Panc1 (cell line): Measurements from ENCODE around the gene BCL11B. TPM values are rescaled to one million over a fixed set of nuclear protein-coding genes. Genes with fewer than 3 reads are reported as not detected.

Experiments
- ATAC-seq: fragments of 200-7000 bp; cut with Tn5 transposase; 2 replicates; pipeline ENCODE4 v1.9.1; 2020; ENCODE audit warnings: mild to moderate bottlenecking, moderate library complexity
- BruUV-seq: library from RNA; stranded (reverse); fragments of 400-500 nt; replicated peaks from 2 replicates; lab custom pipeline; 2021; lab: Mats Ljungman, UMichigan
- CTCF ChIA-PET: fragments of 300-600 bp; sonication (Branson Sonifier 250); formaldehyde crosslinking; loops from one replicate; lab custom pipeline; 2022; ENCODE audit warnings: antibody characterized with exemption; lab: Charles Lee
- POLR2A ChIA-PET: fragments of 300-600 bp; sonication (Branson Sonifier 250); formaldehyde crosslinking; loops from one replicate; lab custom pipeline; 2022; ENCODE audit warnings: antibody characterized with exemption; lab: Charles Lee
- DNase-seq: peaks from one replicate; pipeline ENCODE4 v3.0.0-alpha.2; 2010; ENCODE audit warnings: low read depth, low spot score
- H3K27ac ChIP-seq: 2 replicates; pipeline ENCODE4 v1.5.1; 2011; ENCODE audit warnings: mild to moderate bottlenecking, low read length, inconsistent platforms
- H3K27me3 ChIP-seq: fragments of 200-500 bp; sonication (Bioruptor generic); 2 replicates; pipeline ENCODE4 v1.6.0; 2014; ENCODE audit warnings: low read length, inconsistent platforms; ENCODE audit not compliant: control insufficient read depth, insufficient read depth
- H3K36me3 ChIP-seq: fragments of 200-500 bp; sonication (Bioruptor generic); 2 replicates; pipeline ENCODE4 v1.5.1; 2014; ENCODE audit warnings: inconsistent platforms, mild to moderate bottlenecking, low read length, moderate library complexity; ENCODE audit not compliant: control insufficient read depth, insufficient read depth
- H3K4me1 ChIP-seq: 2 replicates; pipeline ENCODE4 v1.5.1; 2011; ENCODE audit warnings: inconsistent platforms, mild to moderate bottlenecking, low read length, moderate library complexity; ENCODE audit not compliant: control insufficient read depth, insufficient read depth
- H3K4me3 ChIP-seq, 2 experiments: 2 replicates each; pipeline ENCODE4 v1.5.1; 2011 to 2012; ENCODE audit warnings: low read depth in 2 of 2, low read length in 2 of 2, mild to moderate bottlenecking in 2 of 2, inconsistent platforms in 1 of 2, moderate library complexity in 1 of 2
- H3K9me3 ChIP-seq: fragments of 200-500 bp; sonication (Bioruptor generic); 2 replicates; pipeline ENCODE4 v1.5.1; 2014; ENCODE audit warnings: low read depth, mild to moderate bottlenecking, inconsistent platforms, low read length, moderate library complexity; ENCODE audit not compliant: control insufficient read depth, insufficient read depth
- CTCF ChIP-seq: fragments of 450-650 bp; IDR thresholded peaks from 2 replicates; pipeline ENCODE4 v1.5.1; 2017; ENCODE audit warnings: mild to moderate bottlenecking
- POLR2AphosphoS5 ChIP-seq: IDR thresholded peaks from 2 replicates; pipeline ENCODE4 v1.6.1; 2012; ENCODE audit warnings: mild to moderate bottlenecking, low read depth, low read length, moderate library complexity
- REST ChIP-seq, 2 experiments: IDR thresholded peaks; 2 replicates each; pipeline ENCODE4 v1.6.1; 2011 to 2012; ENCODE audit warnings: low read depth in 2 of 2, control low read depth in 1 of 2, low read length in 1 of 2, mild to moderate bottlenecking in 1 of 2, moderate library complexity in 1 of 2; ENCODE audit not compliant: insufficient read depth in 1 of 2
- SIN3A ChIP-seq: IDR thresholded peaks from 2 replicates; pipeline ENCODE4 v1.6.1; 2012; ENCODE audit warnings: low read depth, mild to moderate bottlenecking, low read length, moderate library complexity, borderline replicate concordance; ENCODE audit not compliant: insufficient read depth
- TCF7L2 ChIP-seq: IDR thresholded peaks from 2 replicates; pipeline ENCODE4 v1.6.1; 2011; ENCODE audit warnings: mild to moderate bottlenecking, low read depth, low read length, inconsistent platforms
- in situ Hi-C: cut with HindIII; loops from 2 replicates; pipeline ENCODE4 v1.10.0; 2016; ENCODE audit warnings: low sequenced_read_pairs, low pct_unique_long_range_greater_than_20kb
- intact Hi-C: fragments of 100-400 bp; cut with micrococcal nuclease; formaldehyde crosslinking; loops from one replicate; pipeline ENCODE4 v1.10.0; 2022; ENCODE audit not compliant: unreplicated experiment
- total RNA-seq: library from RNA; stranded (reverse); gene quantifications from one replicate; pipeline ENCODE4 v1.2.1, GENCODE V29; 2021; ENCODE audit not compliant: unreplicated experiment

Gene BCL11B
- total RNA-seq, 1 experiment from 2014 or later: 0.23 TPM

- ChIA-PET POLR2A (no interaction called here), CTCF (no interaction called here)
- Histone ChIP-seq H3K36me3 (no peaks in the 10 kb centered on the region), H3K4me3 (no peak overlapping the region), H3K27ac (no peak overlapping the region), H3K9me3 (no peaks in the 10 kb centered on the region), H3K27me3 (no peaks in the 10 kb centered on the region), H3K4me1 (no peaks in the 10 kb centered on the region)
- no peak for ATAC-seq
- in situ Hi-C loops (no loop called here), intact Hi-C loops (no loop called here)
- no TSS peak for BruUV-seq
- no peak for TF ChIP-seq REST (IDR thresholded peaks at IDR 0.05; ENCODE audit: insufficient read depth in 1 of 2, low read depth in 2 of 2, low read length in 1 of 2)
- no peak for TF ChIP-seq SIN3A
- no peak for TF ChIP-seq TCF7L2
- TF ChIP-seq POLR2AphosphoS5: no peak
- TF ChIP-seq CTCF: no peak
- DNase-seq: no peak
These were observed 46.9 kb upstream of the BCL11B start for GRCh38 chr14:99318959-99319295.

- no peak overlapping the region for H3K27ac ChIP-seq
- ChIA-PET POLR2A (no interaction called here), CTCF (no interaction called here)
- in situ Hi-C loops (no loop called here), intact Hi-C loops (no loop called here)
- H3K4me3 ChIP-seq: no peak overlapping the region
- ATAC-seq: no peak
- no peak for TF ChIP-seq REST (IDR thresholded peaks at IDR 0.05; ENCODE audit: insufficient read depth in 1 of 2, low read depth in 2 of 2, low read length in 1 of 2)
- no peak for TF ChIP-seq POLR2AphosphoS5
- TF ChIP-seq SIN3A: no peak
- TF ChIP-seq CTCF: no peak
- no peak for TF ChIP-seq TCF7L2
- no peaks in the 10 kb centered on the region for H3K27me3 ChIP-seq
- no TSS peak for BruUV-seq
- no peaks in the 10 kb centered on the region for H3K36me3 ChIP-seq
- H3K4me1 ChIP-seq: no peaks in the 10 kb centered on the region
- H3K9me3 ChIP-seq: no peaks in the 10 kb centered on the region
- no peak for DNase-seq
These were observed 46.3 kb upstream of the BCL11B start for GRCh38 chr14:99318091-99318958.
